ENCODE measurements around the gene ERICH4. TPM values are rescaled to one million over a fixed set of nuclear protein-coding genes. Genes with fewer than 3 reads are reported as not detected.

Gene ERICH4
- total RNA-seq, 2 donors from 2014 or later = not detected

DNA sequence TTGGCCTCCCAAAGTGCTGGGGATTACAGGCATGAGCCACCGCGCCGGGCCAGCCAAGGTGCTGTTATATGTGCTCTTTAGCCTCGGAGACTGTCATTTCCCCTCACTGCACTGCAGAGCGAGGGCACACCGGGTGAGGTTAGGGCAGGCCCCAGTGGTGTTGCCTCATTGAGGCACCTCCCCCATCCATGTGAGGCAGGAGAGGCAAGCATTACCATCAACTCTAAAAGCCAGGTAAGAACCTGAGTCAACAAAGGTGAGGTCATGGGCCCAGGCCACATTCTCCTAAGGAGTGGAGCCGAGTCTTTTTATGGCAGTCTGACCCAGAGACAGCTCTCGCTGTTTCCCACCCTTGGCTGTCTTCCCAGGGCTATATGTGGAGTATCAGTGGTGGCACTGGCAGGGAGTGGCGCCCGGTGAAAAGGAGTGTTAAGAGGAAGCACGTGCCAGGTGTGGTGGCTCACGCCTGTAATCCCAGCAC lies 26.7 kb upstream of the ERICH4 start:
- Histone ChIP-seq H3K9me3 (no peaks in the 10 kb centered on the region), H3K4me1 (peaks cover 0 to 16% of the 10 kb centered on the region in 2 donors), H3K4me3 (no peak overlapping the region), H3K27ac (no peak overlapping the region), H3K36me3 (peaks cover 65% of the 10 kb centered on the region), H3K27me3 (no peaks in the 10 kb centered on the region)
- TF ChIP-seq, protein P1, sequence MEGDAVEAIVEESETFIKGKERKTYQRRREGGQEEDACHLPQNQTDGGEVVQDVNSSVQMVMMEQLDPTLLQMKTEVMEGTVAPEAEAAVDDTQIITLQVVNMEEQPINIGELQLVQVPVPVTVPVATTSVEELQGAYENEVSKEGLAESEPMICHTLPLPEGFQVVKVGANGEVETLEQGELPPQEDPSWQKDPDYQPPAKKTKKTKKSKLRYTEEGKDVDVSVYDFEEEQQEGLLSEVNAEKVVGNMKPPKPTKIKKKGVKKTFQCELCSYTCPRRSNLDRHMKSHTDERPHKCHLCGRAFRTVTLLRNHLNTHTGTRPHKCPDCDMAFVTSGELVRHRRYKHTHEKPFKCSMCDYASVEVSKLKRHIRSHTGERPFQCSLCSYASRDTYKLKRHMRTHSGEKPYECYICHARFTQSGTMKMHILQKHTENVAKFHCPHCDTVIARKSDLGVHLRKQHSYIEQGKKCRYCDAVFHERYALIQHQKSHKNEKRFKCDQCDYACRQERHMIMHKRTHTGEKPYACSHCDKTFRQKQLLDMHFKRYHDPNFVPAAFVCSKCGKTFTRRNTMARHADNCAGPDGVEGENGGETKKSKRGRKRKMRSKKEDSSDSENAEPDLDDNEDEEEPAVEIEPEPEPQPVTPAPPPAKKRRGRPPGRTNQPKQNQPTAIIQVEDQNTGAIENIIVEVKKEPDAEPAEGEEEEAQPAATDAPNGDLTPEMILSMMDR (IDR thresholded peaks at IDR 0.05) = no peak
- DNase-seq (ENCODE audit: low spot score) = no peak

DNA sequence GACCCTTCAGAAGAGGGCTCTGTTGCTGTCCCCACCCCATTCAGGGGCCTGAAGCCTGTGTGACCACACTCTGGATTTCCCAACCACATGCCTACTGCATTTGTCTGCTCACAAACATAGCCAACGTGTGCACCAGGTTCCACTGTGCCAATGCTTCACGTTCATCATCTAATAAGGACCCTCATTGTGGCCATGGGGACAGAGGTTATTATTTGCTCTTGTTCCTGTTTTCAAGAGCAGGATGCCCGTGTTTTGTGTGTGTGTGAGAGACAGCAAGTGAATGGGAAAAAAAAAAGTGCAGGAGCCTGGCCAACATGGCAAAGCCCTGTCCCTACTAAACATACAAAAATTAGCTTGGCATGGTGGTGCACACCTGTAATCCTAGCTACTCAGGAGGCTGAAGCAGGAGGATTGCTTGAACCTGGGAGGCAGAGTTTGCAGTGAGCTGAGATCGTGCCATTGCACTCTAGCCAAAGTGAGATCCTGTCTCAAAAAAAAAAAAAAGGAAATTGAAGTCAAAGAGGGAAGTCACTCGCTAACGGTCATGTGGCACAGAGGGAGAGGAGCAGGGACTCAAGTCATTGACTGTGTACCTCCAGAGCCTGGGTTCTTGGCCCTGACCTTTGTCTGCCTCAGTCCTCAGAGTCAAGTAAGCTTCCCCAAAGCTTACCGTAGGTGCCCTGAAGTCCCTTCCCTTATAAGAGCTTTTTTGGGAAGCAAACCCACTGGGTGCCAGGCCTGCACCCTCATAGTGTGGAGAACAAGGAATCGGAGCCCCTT lies 22.7 kb upstream of the ERICH4 start:
- no peak for DNase-seq (ENCODE audit: low spot score)
- TF ChIP-seq, protein P1 (IDR thresholded peaks at IDR 0.05) = no peak
- Histone ChIP-seq H3K36me3 (peaks cover 72% of the 10 kb centered on the region), H3K9me3 (no peaks in the 10 kb centered on the region), H3K4me1 (peaks cover 0 to 16% of the 10 kb centered on the region in 2 donors), H3K4me3 (no peak overlapping the region), H3K27me3 (no peaks in the 10 kb centered on the region), H3K27ac (no peak overlapping the region)

DNA sequence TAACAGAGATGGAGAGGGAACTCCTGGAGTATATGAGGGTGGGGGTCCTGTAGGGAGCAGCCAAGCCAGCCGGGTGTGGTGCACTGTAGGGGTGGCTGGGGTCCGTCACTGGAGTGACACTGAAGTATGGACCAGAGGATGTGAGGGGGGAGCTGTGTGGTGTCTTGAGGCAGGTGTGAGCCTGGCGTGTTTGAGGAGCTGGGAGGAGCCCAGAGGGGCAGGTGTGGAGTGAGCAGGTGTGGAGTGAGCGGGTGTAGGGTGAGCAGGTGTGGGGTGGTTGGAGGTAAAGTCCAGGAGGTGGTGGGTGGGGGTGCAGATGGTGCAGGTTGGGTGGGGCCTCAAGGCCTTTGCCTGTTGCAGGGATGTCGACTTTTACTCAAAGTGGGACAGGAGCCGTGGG lies 21.6 kb upstream of the ERICH4 start:
- H3K9me3 ChIP-seq = no peaks in the 10 kb centered on the region
- peaks cover 0 to 26% of the 10 kb centered on the region in 2 donors for H3K4me1 ChIP-seq
- no peak for DNase-seq (ENCODE audit: low spot score)
- H3K27ac ChIP-seq = no peak overlapping the region
- no peak overlapping the region for H3K4me3 ChIP-seq
- H3K27me3 ChIP-seq = no peaks in the 10 kb centered on the region
- H3K36me3 ChIP-seq = peaks cover 74% of the 10 kb centered on the region
- TF ChIP-seq, protein P1 (IDR thresholded peaks at IDR 0.05) = no peak

DNA sequence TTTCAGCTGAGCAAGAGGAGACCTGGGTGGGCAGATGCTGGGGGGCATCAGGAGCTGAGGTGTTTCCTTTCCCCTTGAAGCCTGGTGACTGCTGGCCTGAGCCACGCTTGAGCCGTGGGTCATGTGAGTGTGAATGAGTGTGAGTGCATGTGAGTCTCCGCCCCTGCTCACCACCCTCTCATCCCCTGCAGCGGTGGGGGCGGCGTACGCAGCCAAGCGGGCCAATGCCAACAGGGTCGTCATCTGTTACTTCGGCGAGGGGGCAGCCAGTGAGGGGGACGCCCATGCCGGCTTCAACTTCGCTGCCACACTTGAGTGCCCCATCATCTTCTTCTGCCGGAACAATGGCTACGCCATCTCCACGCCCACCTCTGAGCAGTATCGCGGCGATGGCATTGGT lies 21.0 kb upstream of the ERICH4 start:
- Histone ChIP-seq H3K4me1 (peaks cover 0 to 33% of the 10 kb centered on the region in 2 donors), H3K4me3 (no peak overlapping the region), H3K27me3 (no peaks in the 10 kb centered on the region), H3K9me3 (no peaks in the 10 kb centered on the region), H3K36me3 (peaks cover 68% of the 10 kb centered on the region), H3K27ac (no peak overlapping the region)
- no peak for DNase-seq (ENCODE audit: low spot score)
- TF ChIP-seq, protein P1 (IDR thresholded peaks at IDR 0.05) = no peak

DNA sequence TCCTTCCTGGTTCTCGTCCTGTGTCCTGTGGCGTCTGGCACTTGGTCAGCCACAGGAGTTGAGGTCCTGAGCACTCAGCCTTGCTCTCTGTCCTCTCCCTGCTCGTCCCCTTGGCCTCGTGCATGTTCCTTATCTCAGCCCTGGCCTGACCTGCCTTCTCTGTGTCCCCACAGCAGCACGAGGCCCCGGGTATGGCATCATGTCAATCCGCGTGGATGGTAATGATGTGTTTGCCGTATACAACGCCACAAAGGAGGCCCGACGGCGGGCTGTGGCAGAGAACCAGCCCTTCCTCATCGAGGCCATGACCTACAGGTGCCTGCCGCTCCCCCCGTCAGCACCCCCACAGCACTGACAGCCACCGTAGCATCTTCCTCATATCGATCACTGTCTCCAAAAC lies 20.5 kb upstream of the ERICH4 start:
- Histone ChIP-seq H3K27me3 (no peaks in the 10 kb centered on the region), H3K36me3 (peaks cover 63% of the 10 kb centered on the region), H3K4me1 (peaks cover 0 to 38% of the 10 kb centered on the region in 2 donors), H3K9me3 (no peaks in the 10 kb centered on the region), H3K4me3 (no peak overlapping the region), H3K27ac (no peak overlapping the region)
- no peak for DNase-seq (ENCODE audit: low spot score)
- TF ChIP-seq, protein P1 (IDR thresholded peaks at IDR 0.05) = no peak

Data from right atrium auricular region (tissue), 2 donors.